Aorta (tissue), 5 donors: Measurements from ENCODE around the gene FAM53C. TPM values are rescaled to one million over a fixed set of nuclear protein-coding genes. Genes with fewer than 3 reads are reported as not detected.

Experiments
- ATAC-seq: fragments of 200-7000 bp; cut with Tn5 transposase; one replicate; pipeline ENCODE4 v1.9.1; 2022; ENCODE audit warnings: moderate library complexity; ENCODE audit not compliant: low FRiP score
- DNase-seq, 2 donors: peaks; one replicate each; pipeline ENCODE4 v3.0.0-alpha.2; 2020
- H3K27ac ChIP-seq, 2 donors: one replicate each; pipeline ENCODE4 v1.5.1; 2013; ENCODE audit warnings: low read length in 2 of 2, mild to moderate bottlenecking in 2 of 2, moderate library complexity in 2 of 2, control low read depth in 1 of 2, inconsistent platforms in 1 of 2, low read depth in 1 of 2
- H3K27me3 ChIP-seq, 2 donors: one replicate each; pipeline ENCODE4 v1.6.1; 2013; ENCODE audit warnings: control low read depth in 1 of 2, low read length in 1 of 2, mild to moderate bottlenecking in 1 of 2, moderate library complexity in 1 of 2; ENCODE audit not compliant: insufficient read depth in 2 of 2, control insufficient read depth in 1 of 2
- H3K36me3 ChIP-seq, 2 donors: one replicate each; pipeline ENCODE4 v1.6.1; 2013; ENCODE audit warnings: control low read depth in 1 of 2, low read length in 1 of 2, mild to moderate bottlenecking in 1 of 2; ENCODE audit not compliant: insufficient read depth in 2 of 2, control insufficient read depth in 1 of 2
- H3K4me1 ChIP-seq, 2 donors: one replicate each; pipeline ENCODE4 v1.6.1; 2013; ENCODE audit warnings: low read length in 2 of 2, control low read depth in 1 of 2, mild to moderate bottlenecking in 1 of 2, moderate library complexity in 1 of 2; ENCODE audit not compliant: insufficient read depth in 2 of 2, control insufficient read depth in 1 of 2
- H3K4me3 ChIP-seq, 2 donors: one replicate each; pipeline ENCODE4 v1.5.1; 2013; ENCODE audit warnings: low read length in 2 of 2, control low read depth in 1 of 2, mild to moderate bottlenecking in 1 of 2
- H3K9me3 ChIP-seq: one replicate; pipeline ENCODE4 v1.6.1; 2013; ENCODE audit warnings: mild to moderate bottlenecking, low read length; ENCODE audit not compliant: control insufficient read depth
- WGBS, 2 donors: extraction: QIAGEN DNeasy Blood & Tissue Kit; methylation state at CpG; one replicate each; pipeline ENCODE4 v1.1.7; 2013; 5-methylcytosine and 5-hydroxymethylcytosine counted together
- intact Hi-C, 2 donors: fragments of 100-400 bp; cut with DNase I; formaldehyde crosslinking; loops; one replicate each; pipeline versions ENCODE4 v1.14.2 to v1.15.0; 2022
- polyA plus RNA-seq, 2 donors: library from polyadenylated mRNA; stranded (reverse); fragments of 200-250 nt; gene quantifications; one replicate each; pipeline ENCODE4 v1.2.3, GENCODE V29; 2013
- total RNA-seq, 2 donors: library from RNA; stranded (reverse); fragmentation: NEBNext Ultra II Directional; extraction: Animal tissue kit (Norgen Biotek cat#: 25700); gene quantifications; one replicate each; pipeline ENCODE4 v1.2.1, GENCODE V29; 2021
- donor health status: healthy with polysubstance abuse.
- donor health status: Bipolar disorder and iron deficiency.
- donor health status: DM: no; HTN: no; CAD: no.
- donor health status: DM: no; HTN: no; CAD: no.
- donor health status: DM: yes; HTN: yes; CAD: no.

Gene FAM53C
- total and polyA plus RNA-seq, 4 donors = 9.9 to 26.7 (median 20.3) TPM

DNA sequence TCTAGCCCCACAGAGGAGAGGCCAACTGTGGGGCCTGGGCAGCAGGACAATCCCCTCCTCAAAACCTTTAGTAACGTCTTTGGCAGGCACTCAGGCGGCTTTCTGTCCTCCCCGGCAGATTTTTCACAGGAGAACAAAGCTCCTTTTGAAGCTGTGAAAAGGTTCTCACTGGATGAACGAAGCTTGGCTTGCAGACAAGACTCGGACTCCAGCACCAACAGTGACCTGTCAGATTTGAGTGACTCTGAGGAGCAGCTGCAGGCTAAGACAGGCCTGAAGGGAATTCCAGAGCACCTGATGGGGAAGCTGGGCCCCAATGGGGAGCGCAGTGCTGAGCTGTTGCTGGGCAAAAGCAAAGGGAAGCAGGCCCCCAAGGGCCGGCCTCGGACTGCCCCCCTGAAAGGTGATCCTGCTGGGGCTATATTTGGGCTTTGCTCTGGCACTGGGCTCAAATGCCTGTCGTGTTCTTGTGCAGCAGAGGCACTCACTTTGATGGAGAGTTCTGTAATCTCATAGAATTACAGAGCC, 53.9 kb downstream of the FAM53C start:
- no peaks in the 10 kb centered on the region for H3K4me1 ChIP-seq
- H3K4me3 ChIP-seq = no peak overlapping the region
- DNase-seq (no peak), ATAC-seq (no peak)
- intact Hi-C loops = no loop called here
- H3K27me3 ChIP-seq = no peaks in the 10 kb centered on the region
- WGBS, 2 donors = 66 to 67% methylated on average over 9 of the region's 9 CpGs
- H3K9me3 ChIP-seq = no peaks in the 10 kb centered on the region
- no peak overlapping the region for H3K27ac ChIP-seq
- H3K36me3 ChIP-seq = peaks cover 5 to 6% of the 10 kb centered on the region in 2 donors

Other genes starting within 250 kb of the FAM53C start
- 1 to 10 TPM in 1 of 2 donors, under 1 TPM in 1; 0.58 to 2.1 TPM for gene NME5, start 198.8 kb upstream of the FAM53C start, total RNA-seq
- 1 to 10 TPM in 1 of 2 donors, not detected in 1; 2.6 TPM for gene NME5, start 198.8 kb upstream of the FAM53C start, polyA plus RNA-seq
- 10 to 100 TPM; 36.0 to 60.6 TPM for gene BRD8, start 159.6 kb upstream of the FAM53C start, total RNA-seq
- 10 to 100 TPM; 21.2 to 62.6 TPM for gene BRD8, start 159.6 kb upstream of the FAM53C start, polyA plus RNA-seq
- 1 to 10 TPM in 1 of 2 donors, under 1 TPM in 1; 0.26 to 1.9 TPM for gene KIF20A, start 159.2 kb upstream of the FAM53C start, total RNA-seq
- gene KIF20A, start 159.2 kb upstream of the FAM53C start, polyA plus RNA-seq = 1 to 10 TPM in 1 of 2 donors, under 1 TPM in 1; 0.10 to 1.4 TPM
- gene CDC23, start 124.9 kb upstream of the FAM53C start, total RNA-seq = 10 to 100 TPM; 17.8 to 21.1 TPM
- 10 to 100 TPM in 1 of 2 donors, 1 to 10 TPM in 1; 5.8 to 15.6 TPM for gene CDC23, start 124.9 kb upstream of the FAM53C start, polyA plus RNA-seq
- 1 to 10 TPM in 1 of 2 donors, under 1 TPM in 1; 0.55 to 3.2 TPM for gene GFRA3, start 63.6 kb upstream of the FAM53C start, total RNA-seq
- gene GFRA3, start 63.6 kb upstream of the FAM53C start, polyA plus RNA-seq = not detected
- gene CDC25C, start 6.5 kb upstream of the FAM53C start, total RNA-seq = not detected
- under 1 TPM in 1 of 2 donors, not detected in 1; 0.38 TPM for gene CDC25C, start 6.5 kb upstream of the FAM53C start, polyA plus RNA-seq
- gene KDM3B, start 14.4 kb downstream of the FAM53C start, total RNA-seq = 10 to 100 TPM; 55.9 to 66.0 TPM
- 10 to 100 TPM; 17.4 to 27.2 TPM for gene KDM3B, start 14.4 kb downstream of the FAM53C start, polyA plus RNA-seq
- 10 to 100 TPM in 1 of 2 donors, 1 to 10 TPM in 1; 6.6 to 19.2 TPM for gene REEP2, start 100.8 kb downstream of the FAM53C start, total RNA-seq
- gene REEP2, start 100.8 kb downstream of the FAM53C start, polyA plus RNA-seq = 10 to 100 TPM in 1 of 2 donors, 1 to 10 TPM in 1; 6.4 to 21.9 TPM
- 100 to 1,000 TPM; 158 to 669 TPM for gene EGR1, start 127.2 kb downstream of the FAM53C start, total RNA-seq
- 100 to 1,000 TPM in 1 of 2 donors, 10 to 100 TPM in 1; 61.5 to 300 TPM for gene EGR1, start 127.2 kb downstream of the FAM53C start, polyA plus RNA-seq
- gene ETF1, start 205.0 kb downstream of the FAM53C start, total RNA-seq = 100 to 1,000 TPM in 1 of 2 donors, 10 to 100 TPM in 1; 69.2 to 101 TPM
- 10 to 100 TPM; 48.5 to 79.6 TPM for gene ETF1, start 205.0 kb downstream of the FAM53C start, polyA plus RNA-seq
- gene HSPA9, start 237.1 kb downstream of the FAM53C start, total RNA-seq = 100 to 1,000 TPM; 110 to 139 TPM
- 10 to 100 TPM; 65.2 to 68.6 TPM for gene HSPA9, start 237.1 kb downstream of the FAM53C start, polyA plus RNA-seq